Measurements from ENCODE around the gene GPC6.

DNA sequence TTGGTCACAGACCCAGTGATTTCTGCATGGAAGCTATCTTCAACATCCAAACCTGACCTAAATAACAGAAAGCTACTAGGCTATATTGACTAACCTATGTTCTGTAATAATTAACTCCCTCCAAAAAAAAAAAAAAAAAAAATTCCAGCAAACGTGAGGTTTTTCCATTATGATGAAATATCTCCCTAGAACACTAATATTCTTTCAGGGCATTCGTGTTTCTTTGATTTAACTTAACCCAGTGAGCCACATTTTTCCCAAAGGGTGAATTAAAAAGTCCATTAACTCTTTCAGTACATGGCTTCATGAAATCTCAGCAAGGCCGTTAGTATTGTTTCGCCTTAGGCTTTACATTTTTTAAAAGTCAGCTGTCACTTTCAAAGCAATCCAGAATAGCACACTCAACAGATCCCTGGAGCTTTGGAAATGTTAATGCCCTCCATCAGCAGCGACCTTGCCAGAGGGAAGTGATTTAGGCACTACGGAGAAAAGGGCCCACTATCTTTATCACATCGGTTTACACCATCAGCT lies 1077.1 kb downstream of the GPC6 start:
- TF ChIP-seq, protein P1, sequence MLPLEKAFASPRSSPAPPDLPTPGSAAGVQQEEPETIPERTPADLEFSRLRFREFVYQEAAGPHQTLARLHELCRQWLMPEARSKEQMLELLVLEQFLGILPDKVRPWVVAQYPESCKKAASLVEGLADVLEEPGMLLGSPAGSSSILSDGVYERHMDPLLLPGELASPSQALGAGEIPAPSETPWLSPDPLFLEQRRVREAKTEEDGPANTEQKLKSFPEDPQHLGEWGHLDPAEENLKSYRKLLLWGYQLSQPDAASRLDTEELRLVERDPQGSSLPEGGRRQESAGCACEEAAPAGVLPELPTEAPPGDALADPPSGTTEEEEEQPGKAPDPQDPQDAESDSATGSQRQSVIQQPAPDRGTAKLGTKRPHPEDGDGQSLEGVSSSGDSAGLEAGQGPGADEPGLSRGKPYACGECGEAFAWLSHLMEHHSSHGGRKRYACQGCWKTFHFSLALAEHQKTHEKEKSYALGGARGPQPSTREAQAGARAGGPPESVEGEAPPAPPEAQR (tag by site-specific recombination; IDR thresholded peaks at IDR 0.05) = no peak
- TF ChIP-seq, protein P2, sequence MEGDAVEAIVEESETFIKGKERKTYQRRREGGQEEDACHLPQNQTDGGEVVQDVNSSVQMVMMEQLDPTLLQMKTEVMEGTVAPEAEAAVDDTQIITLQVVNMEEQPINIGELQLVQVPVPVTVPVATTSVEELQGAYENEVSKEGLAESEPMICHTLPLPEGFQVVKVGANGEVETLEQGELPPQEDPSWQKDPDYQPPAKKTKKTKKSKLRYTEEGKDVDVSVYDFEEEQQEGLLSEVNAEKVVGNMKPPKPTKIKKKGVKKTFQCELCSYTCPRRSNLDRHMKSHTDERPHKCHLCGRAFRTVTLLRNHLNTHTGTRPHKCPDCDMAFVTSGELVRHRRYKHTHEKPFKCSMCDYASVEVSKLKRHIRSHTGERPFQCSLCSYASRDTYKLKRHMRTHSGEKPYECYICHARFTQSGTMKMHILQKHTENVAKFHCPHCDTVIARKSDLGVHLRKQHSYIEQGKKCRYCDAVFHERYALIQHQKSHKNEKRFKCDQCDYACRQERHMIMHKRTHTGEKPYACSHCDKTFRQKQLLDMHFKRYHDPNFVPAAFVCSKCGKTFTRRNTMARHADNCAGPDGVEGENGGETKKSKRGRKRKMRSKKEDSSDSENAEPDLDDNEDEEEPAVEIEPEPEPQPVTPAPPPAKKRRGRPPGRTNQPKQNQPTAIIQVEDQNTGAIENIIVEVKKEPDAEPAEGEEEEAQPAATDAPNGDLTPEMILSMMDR (tag by site-specific recombination; IDR thresholded peaks at IDR 0.05) = no peak
- TF ChIP-seq ZNF138 (tag by site-specific recombination; IDR thresholded peaks at IDR 0.05; ENCODE audit: borderline replicate concordance) (no peak), ZNF175 (tag by site-specific recombination; IDR thresholded peaks at IDR 0.05) (no peak), ZBTB49 (tag by site-specific recombination; IDR thresholded peaks at IDR 0.05; ENCODE audit: low read depth) (no peak), ZNF2 (tag by site-specific recombination; IDR thresholded peaks at IDR 0.05) (no peak), ZNF830 (tag by site-specific recombination; IDR thresholded peaks at IDR 0.05; ENCODE audit: low read depth) (no peak), ZNF335 (tag by site-specific recombination; conservative IDR thresholded peaks at IDR 0.05) (no peak), SALL2 (tag by site-specific recombination; IDR thresholded peaks at IDR 0.05; ENCODE audit: borderline replicate concordance) (no peak), TSHZ1 (tag by site-specific recombination; IDR thresholded peaks at IDR 0.05; ENCODE audit: borderline replicate concordance) (no peak), ZSCAN30 (tag by site-specific recombination; IDR thresholded peaks at IDR 0.05) (no peak)
- TF ChIP-seq, protein P3, sequence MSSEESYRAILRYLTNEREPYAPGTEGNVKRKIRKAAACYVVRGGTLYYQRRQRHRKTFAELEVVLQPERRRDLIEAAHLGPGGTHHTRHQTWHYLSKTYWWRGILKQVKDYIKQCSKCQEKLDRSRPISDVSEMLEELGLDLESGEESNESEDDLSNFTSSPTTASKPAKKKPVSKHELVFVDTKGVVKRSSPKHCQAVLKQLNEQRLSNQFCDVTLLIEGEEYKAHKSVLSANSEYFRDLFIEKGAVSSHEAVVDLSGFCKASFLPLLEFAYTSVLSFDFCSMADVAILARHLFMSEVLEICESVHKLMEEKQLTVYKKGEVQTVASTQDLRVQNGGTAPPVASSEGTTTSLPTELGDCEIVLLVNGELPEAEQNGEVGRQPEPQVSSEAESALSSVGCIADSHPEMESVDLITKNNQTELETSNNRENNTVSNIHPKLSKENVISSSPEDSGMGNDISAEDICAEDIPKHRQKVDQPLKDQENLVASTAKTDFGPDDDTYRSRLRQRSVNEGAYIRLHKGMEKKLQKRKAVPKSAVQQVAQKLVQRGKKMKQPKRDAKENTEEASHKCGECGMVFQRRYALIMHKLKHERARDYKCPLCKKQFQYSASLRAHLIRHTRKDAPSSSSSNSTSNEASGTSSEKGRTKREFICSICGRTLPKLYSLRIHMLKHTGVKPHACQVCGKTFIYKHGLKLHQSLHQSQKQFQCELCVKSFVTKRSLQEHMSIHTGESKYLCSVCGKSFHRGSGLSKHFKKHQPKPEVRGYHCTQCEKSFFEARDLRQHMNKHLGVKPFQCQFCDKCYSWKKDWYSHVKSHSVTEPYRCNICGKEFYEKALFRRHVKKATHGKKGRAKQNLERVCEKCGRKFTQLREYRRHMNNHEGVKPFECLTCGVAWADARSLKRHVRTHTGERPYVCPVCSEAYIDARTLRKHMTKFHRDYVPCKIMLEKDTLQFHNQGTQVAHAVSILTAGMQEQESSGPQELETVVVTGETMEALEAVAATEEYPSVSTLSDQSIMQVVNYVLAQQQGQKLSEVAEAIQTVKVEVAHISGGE (tag by site-specific recombination; conservative IDR thresholded peaks at IDR 0.05; ENCODE audit: low read depth) = no peak
- TF ChIP-seq, protein P4, sequence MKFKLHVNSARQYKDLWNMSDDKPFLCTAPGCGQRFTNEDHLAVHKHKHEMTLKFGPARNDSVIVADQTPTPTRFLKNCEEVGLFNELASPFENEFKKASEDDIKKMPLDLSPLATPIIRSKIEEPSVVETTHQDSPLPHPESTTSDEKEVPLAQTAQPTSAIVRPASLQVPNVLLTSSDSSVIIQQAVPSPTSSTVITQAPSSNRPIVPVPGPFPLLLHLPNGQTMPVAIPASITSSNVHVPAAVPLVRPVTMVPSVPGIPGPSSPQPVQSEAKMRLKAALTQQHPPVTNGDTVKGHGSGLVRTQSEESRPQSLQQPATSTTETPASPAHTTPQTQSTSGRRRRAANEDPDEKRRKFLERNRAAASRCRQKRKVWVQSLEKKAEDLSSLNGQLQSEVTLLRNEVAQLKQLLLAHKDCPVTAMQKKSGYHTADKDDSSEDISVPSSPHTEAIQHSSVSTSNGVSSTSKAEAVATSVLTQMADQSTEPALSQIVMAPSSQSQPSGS (tag by site-specific recombination; IDR thresholded peaks at IDR 0.05; ENCODE audit: low read depth) = no peak
- TF ChIP-seq, protein P5, sequence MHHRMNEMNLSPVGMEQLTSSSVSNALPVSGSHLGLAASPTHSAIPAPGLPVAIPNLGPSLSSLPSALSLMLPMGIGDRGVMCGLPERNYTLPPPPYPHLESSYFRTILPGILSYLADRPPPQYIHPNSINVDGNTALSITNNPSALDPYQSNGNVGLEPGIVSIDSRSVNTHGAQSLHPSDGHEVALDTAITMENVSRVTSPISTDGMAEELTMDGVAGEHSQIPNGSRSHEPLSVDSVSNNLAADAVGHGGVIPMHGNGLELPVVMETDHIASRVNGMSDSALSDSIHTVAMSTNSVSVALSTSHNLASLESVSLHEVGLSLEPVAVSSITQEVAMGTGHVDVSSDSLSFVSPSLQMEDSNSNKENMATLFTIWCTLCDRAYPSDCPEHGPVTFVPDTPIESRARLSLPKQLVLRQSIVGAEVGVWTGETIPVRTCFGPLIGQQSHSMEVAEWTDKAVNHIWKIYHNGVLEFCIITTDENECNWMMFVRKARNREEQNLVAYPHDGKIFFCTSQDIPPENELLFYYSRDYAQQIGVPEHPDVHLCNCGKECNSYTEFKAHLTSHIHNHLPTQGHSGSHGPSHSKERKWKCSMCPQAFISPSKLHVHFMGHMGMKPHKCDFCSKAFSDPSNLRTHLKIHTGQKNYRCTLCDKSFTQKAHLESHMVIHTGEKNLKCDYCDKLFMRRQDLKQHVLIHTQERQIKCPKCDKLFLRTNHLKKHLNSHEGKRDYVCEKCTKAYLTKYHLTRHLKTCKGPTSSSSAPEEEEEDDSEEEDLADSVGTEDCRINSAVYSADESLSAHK (tag by site-specific recombination; IDR thresholded peaks at IDR 0.05) = no peak
